Type B pancreatic cell (in vitro differentiated cells): Measurements from ENCODE around the gene CMTR2. TPM values are rescaled to one million over a fixed set of nuclear protein-coding genes. Genes with fewer than 3 reads are reported as not detected.

Experiments
- DNase-seq: peaks from one replicate; pipeline ENCODE4 v3.0.0; 2021; ENCODE audit warnings: mixed read lengths; ENCODE audit not compliant: unreplicated experiment; ENCODE audit errors: extremely low spot score
- H3K27ac Mint-ChIP-seq: 2 replicates; pipeline ENCODE4 v1.8.0; 2021; ENCODE audit warnings: mild to moderate bottlenecking, mixed read lengths
- H3K27me3 Mint-ChIP-seq: 2 replicates; pipeline ENCODE4 v1.8.0; 2021; ENCODE audit warnings: mixed read lengths
- H3K36me3 Mint-ChIP-seq: 2 replicates; pipeline ENCODE4 v1.8.0; 2021; ENCODE audit warnings: mixed read lengths
- H3K4me1 Mint-ChIP-seq: one replicate; pipeline ENCODE4 v1.8.0; 2021; ENCODE audit warnings: mixed read lengths; ENCODE audit not compliant: unreplicated experiment
- H3K4me3 Mint-ChIP-seq: 2 replicates; pipeline ENCODE4 v1.8.0; 2021; ENCODE audit warnings: mild to moderate bottlenecking, mixed read lengths
- H3K9me3 Mint-ChIP-seq: 2 replicates; pipeline ENCODE4 v1.8.0; 2021; ENCODE audit warnings: mixed read lengths
- total RNA-seq: library from RNA; stranded (reverse); gene quantifications from 2 replicates; pipeline ENCODE4 v1.2.1, GENCODE V29; 2021; ENCODE audit warnings: low replicate concordance
- TF ChIP-seq, protein P1 (sequence below): fragments of 200-600 bp; sonication (generic); conservative IDR thresholded peaks from 2 replicates; pipeline ENCODE4 v1.5.0; 2021; ENCODE audit warnings: antibody characterized with exemption, mild to moderate bottlenecking

CMTR2 gene
- total RNA-seq, 1 donor from 2014 or later, result 30.2 TPM

DNA sequence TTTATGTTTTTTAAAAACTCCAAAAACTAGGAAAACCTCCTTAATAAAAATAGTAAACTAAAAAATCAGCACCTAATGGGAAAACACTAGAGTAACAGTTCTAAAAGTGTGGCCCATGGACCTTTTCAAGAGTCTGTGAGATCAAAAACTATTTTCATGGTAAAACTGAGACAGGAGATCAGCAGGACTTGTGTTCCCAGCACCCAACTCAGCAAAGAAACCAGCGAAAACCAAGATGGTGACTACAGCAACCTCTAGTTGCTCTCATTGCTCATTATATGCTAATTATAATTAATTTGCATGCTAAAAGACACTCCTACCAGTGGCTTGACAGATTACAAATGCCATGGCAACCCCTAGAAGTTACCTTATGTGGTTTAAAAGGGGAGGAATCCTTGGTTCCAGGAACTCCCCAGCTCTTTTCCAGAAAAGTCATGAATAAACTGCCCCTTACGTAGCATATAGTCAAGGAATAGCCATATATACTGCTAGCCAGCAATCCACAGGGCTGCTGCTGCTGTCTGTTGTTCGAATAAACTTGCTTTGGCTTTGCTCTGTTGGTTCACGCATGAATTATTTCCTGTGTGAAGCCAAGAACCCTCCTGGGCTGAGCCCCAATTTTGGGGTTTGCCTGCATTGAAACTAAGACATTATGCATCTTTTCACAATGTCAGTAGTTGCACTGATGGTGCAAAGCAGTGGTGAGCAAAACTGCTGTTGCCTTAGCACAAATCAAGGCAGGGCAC, 12.4 kb downstream of the CMTR2 start:
- H3K9me3 Mint-ChIP-seq, result no peaks in the 10 kb centered on the region

GRCh38 chr16:71273384-71273783, 15.8 kb downstream of the CMTR2 start:
- Mint-ChIP-seq H3K27ac (no peak overlapping the region), H3K27me3 (peaks cover 7% of the 10 kb centered on the region), H3K4me1 (no peaks in the 10 kb centered on the region), H3K36me3 (no peaks in the 10 kb centered on the region), H3K9me3 (no peaks in the 10 kb centered on the region), H3K4me3 (no peak overlapping the region)
- DNase-seq, result no peak
- TF ChIP-seq, protein P1, sequence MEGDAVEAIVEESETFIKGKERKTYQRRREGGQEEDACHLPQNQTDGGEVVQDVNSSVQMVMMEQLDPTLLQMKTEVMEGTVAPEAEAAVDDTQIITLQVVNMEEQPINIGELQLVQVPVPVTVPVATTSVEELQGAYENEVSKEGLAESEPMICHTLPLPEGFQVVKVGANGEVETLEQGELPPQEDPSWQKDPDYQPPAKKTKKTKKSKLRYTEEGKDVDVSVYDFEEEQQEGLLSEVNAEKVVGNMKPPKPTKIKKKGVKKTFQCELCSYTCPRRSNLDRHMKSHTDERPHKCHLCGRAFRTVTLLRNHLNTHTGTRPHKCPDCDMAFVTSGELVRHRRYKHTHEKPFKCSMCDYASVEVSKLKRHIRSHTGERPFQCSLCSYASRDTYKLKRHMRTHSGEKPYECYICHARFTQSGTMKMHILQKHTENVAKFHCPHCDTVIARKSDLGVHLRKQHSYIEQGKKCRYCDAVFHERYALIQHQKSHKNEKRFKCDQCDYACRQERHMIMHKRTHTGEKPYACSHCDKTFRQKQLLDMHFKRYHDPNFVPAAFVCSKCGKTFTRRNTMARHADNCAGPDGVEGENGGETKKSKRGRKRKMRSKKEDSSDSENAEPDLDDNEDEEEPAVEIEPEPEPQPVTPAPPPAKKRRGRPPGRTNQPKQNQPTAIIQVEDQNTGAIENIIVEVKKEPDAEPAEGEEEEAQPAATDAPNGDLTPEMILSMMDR, result no peak

More for the DNA sequence above, 12.4 kb downstream of the CMTR2 start:
- TF ChIP-seq, protein P1, result no peak
- no peak for DNase-seq
- Mint-ChIP-seq H3K27me3 (no peaks in the 10 kb centered on the region), H3K36me3 (peaks cover 4% of the 10 kb centered on the region), H3K4me3 (no peak overlapping the region), H3K4me1 (no peaks in the 10 kb centered on the region), H3K27ac (no peak overlapping the region)

- TF ChIP-seq, protein P1, result no peak
- no peak overlapping the region for H3K27ac Mint-ChIP-seq
- H3K27me3 Mint-ChIP-seq, result peaks cover 10% of the 10 kb centered on the region
- no peak overlapping the region for H3K4me3 Mint-ChIP-seq
- H3K9me3 Mint-ChIP-seq, result no peaks in the 10 kb centered on the region
- H3K4me1 Mint-ChIP-seq, result no peaks in the 10 kb centered on the region
- DNase-seq, result no peak
- H3K36me3 Mint-ChIP-seq, result no peaks in the 10 kb centered on the region
These were observed 24.9 kb downstream of the CMTR2 start for GRCh38 chr16:71264299-71264698.

- no peaks in the 10 kb centered on the region for H3K4me1 Mint-ChIP-seq
- no peak overlapping the region for H3K4me3 Mint-ChIP-seq
- no peaks in the 10 kb centered on the region for H3K36me3 Mint-ChIP-seq
- TF ChIP-seq, protein P1, result no peak
- H3K27me3 Mint-ChIP-seq, result peaks cover 10% of the 10 kb centered on the region
- H3K27ac Mint-ChIP-seq, result no peak overlapping the region
- DNase-seq, result no peak
- no peaks in the 10 kb centered on the region for H3K9me3 Mint-ChIP-seq
These were observed 25.6 kb downstream of the CMTR2 start for GRCh38 chr16:71263582-71263981.

DNA sequence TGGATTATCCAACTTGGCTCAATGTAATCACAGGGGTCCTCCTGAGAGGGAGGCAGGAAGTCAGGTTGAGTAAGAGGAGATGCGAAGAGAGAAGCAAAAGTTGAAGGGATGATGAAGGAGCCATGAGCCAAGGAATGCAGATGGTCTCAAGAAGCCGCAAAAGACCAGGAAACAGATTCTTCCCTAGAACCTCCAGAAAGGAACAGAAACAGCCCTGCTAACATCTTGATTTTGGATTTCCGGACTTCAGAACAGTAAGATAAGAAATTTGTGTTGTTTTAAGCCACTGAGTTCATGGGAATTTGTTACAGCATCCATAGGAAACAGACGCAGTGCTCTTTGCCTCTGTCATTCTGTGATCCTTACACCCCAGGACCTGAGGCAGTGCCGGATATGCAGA, 26.8 kb downstream of the CMTR2 start:
- H3K4me3 Mint-ChIP-seq, result no peak overlapping the region
- H3K27ac Mint-ChIP-seq, result no peak overlapping the region
- TF ChIP-seq, protein P1, result no peak
- H3K9me3 Mint-ChIP-seq, result no peaks in the 10 kb centered on the region
- H3K36me3 Mint-ChIP-seq, result no peaks in the 10 kb centered on the region
- peaks cover 12% of the 10 kb centered on the region for H3K27me3 Mint-ChIP-seq
- DNase-seq, result no peak
- H3K4me1 Mint-ChIP-seq, result no peaks in the 10 kb centered on the region
